K562 (cell line): ENCODE measurements around the gene ITSN2. TPM values are rescaled to one million over a fixed set of nuclear protein-coding genes. Genes with fewer than 3 reads are reported as not detected.
A peak's percentile ranks its signal among the peaks of the same experiment; 100 is the strongest.

ENCODE experiments used
- ARID1B ChIP-seq: fragments of 450-650 bp; IDR thresholded peaks from 2 replicates; pipeline ENCODE4 v1.6.1; 2016; ENCODE audit warnings: antibody characterized with exemption, mild to moderate bottlenecking, inconsistent platforms
- CBX3 ChIP-seq, 2 experiments: IDR thresholded peaks; 1 replicate in 1 of 2; 2 replicates in 1 of 2; pipeline ENCODE4 v1.6.1; 2012; ENCODE audit warnings: inconsistent platforms in 2 of 2, low read length in 2 of 2, borderline replicate concordance in 1 of 2, control low read depth in 1 of 2
- DPF2 ChIP-seq: fragments of 450-650 bp; IDR thresholded peaks from 2 replicates; pipeline ENCODE4 v1.6.1; 2016
- EP300 ChIP-seq: IDR thresholded peaks from 2 replicates; pipeline ENCODE4 v1.6.1; 2012; ENCODE audit warnings: low read length, improper control_type of control experiment
- JUND ChIP-seq, 2 experiments: IDR thresholded peaks; 2 replicates in 1 of 2; 3 replicates in 1 of 2; pipeline ENCODE4 v1.6.1; 2011; ENCODE audit warnings: borderline replicate concordance in 2 of 2, low read depth in 2 of 2, low read length in 2 of 2, improper control_type of control experiment in 1 of 2, missing biosample characterization in 1 of 2, missing genetic modification characterization in 1 of 2, missing genetic modification reagents in 1 of 2
- KLF16 ChIP-seq: IDR thresholded peaks from 2 replicates; pipeline ENCODE4 v1.6.1; 2016; ENCODE audit warnings: antibody characterized with exemption
- MEIS2 ChIP-seq: fragments of 450-650 bp; IDR thresholded peaks from 2 replicates; pipeline ENCODE4 v1.6.1; 2014; ENCODE audit warnings: mild to moderate bottlenecking; ENCODE audit not compliant: partially characterized antibody
- TEAD4 ChIP-seq, 2 experiments: sonication (generic) in 1 of 2; formaldehyde crosslinking in 1 of 2; IDR thresholded peaks; 2 replicates each; pipeline versions ENCODE4 v1.6.1 to v1.8.0; 2012 to 2022; ENCODE audit warnings: borderline replicate concordance in 1 of 2, inconsistent platforms in 1 of 2, low read length in 1 of 2, mild to moderate bottlenecking in 1 of 2, missing genetic modification reagents in 1 of 2
- polyA plus RNA-seq, 8 experiments: library from polyadenylated mRNA; depleted of rRNA in 4 of 8; stranded (reverse) in 5 of 8; unstranded in 3 of 8; fragments of >200 nt; fragmentation: Nextera tagmentation in 2 of 8; fragmentation: Illumina TruSeq in 1 of 8; extraction: Ambion mirVana in 2 of 8; extraction: Trizol in 1 of 8; gene quantifications; 2 replicates each; pipeline versions ENCODE4 v1.2.1 to v1.2.3, GENCODE V29; 2011 to 2014; ENCODE audit warnings: inconsistent platforms in 1 of 8, missing spikeins in 1 of 8
- total RNA-seq, 7 experiments: library from RNA; depleted of rRNA in 6 of 7; stranded (reverse); fragments of >200 nt in 6 of 7; fragmentation: Illumina TruSeq in 2 of 7; extraction: Trizol in 2 of 7; gene quantifications; 2 replicates each; pipeline versions ENCODE4 v1.2.1 to v1.2.3, GENCODE V29; 2011 to 2021; ENCODE audit warnings: low replicate concordance in 1 of 7
- TF ChIP-seq, protein P1 (sequence below), 2 experiments: fragments of 450-650 bp; conservative IDR thresholded peaks; 2 replicates each; pipeline ENCODE4 v1.6.1; 2017; ENCODE audit warnings: mild to moderate bottlenecking in 2 of 2, moderate library complexity in 2 of 2
- TF ChIP-seq, protein P2 (sequence below), 3 experiments: IDR thresholded peaks in 2 of 3; conservative IDR thresholded peaks in 1 of 3; 2 replicates each; pipeline ENCODE4 v1.5.1; 2011 to 2012; ENCODE audit warnings: low read length in 3 of 3, mild to moderate bottlenecking in 3 of 3, control low read depth in 2 of 3, improper control_type of control experiment in 1 of 3, inconsistent platforms in 1 of 3, low read depth in 1 of 3, mixed read lengths in 1 of 3, moderate library complexity in 1 of 3; ENCODE audit not compliant: insufficient read depth in 2 of 3
- TF ChIP-seq, protein P3 (sequence below): fragments of 450-650 bp; IDR thresholded peaks from 2 replicates; pipeline ENCODE4 v1.6.1; 2016; ENCODE audit warnings: low read depth, mild to moderate bottlenecking, moderate library complexity

Gene ITSN2
- total and polyA plus RNA-seq, 9 of the 15 experiments (the other 6 are each of a cell fraction or from before 2014, with no cell fraction given), result 6.6 to 19.9 (median 15.2) TPM

DNA sequence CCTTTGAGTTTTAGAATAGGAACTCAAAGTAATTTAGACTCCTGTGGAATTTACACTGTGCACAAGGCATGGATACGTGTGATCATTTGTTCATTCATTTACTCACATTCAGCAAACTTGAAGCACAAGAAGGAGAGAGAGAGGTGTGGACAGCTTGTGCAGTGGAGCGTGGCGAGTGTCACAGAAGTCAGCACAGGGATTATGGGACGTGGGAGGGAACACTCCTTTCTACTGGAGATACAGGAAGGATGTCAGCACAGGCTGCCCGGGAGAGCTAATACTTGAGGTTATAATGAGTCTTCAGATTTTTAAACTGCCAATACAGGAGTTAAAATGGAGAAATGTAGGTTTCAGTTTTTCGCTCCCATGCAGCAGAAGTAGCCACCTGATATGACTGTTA lies 178.5 kb downstream of the ITSN2 start (continued):
- TF ChIP-seq, protein P1, sequence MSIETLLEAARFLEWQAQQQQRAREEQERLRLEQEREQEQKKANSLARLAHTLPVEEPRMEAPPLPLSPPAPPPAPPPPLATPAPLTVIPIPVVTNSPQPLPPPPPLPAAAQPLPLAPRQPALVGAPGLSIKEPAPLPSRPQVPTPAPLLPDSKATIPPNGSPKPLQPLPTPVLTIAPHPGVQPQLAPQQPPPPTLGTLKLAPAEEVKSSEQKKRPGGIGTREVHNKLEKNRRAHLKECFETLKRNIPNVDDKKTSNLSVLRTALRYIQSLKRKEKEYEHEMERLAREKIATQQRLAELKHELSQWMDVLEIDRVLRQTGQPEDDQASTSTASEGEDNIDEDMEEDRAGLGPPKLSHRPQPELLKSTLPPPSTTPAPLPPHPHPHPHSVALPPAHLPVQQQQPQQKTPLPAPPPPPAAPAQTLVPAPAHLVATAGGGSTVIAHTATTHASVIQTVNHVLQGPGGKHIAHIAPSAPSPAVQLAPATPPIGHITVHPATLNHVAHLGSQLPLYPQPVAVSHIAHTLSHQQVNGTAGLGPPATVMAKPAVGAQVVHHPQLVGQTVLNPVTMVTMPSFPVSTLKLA (conservative IDR thresholded peaks at IDR 0.05), result 0 out of 4 replicates have a peak, but pooled peaks of 1 of the 2 experiments have one; percentile 16
- TF ChIP-seq, protein P2, sequence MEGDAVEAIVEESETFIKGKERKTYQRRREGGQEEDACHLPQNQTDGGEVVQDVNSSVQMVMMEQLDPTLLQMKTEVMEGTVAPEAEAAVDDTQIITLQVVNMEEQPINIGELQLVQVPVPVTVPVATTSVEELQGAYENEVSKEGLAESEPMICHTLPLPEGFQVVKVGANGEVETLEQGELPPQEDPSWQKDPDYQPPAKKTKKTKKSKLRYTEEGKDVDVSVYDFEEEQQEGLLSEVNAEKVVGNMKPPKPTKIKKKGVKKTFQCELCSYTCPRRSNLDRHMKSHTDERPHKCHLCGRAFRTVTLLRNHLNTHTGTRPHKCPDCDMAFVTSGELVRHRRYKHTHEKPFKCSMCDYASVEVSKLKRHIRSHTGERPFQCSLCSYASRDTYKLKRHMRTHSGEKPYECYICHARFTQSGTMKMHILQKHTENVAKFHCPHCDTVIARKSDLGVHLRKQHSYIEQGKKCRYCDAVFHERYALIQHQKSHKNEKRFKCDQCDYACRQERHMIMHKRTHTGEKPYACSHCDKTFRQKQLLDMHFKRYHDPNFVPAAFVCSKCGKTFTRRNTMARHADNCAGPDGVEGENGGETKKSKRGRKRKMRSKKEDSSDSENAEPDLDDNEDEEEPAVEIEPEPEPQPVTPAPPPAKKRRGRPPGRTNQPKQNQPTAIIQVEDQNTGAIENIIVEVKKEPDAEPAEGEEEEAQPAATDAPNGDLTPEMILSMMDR (IDR thresholded peaks at IDR 0.05 in 2 of 3, conservative IDR thresholded peaks at IDR 0.05 in 1 of 3; ENCODE audit: insufficient read depth in 2 of 3, low read depth in 1 of 3, low read length in 3 of 3), result no peak
- TF ChIP-seq MEIS2 (peak; percentile 92), JUND (IDR thresholded peaks at IDR 0.05; ENCODE audit: borderline replicate concordance, low read depth, low read length) (0 out of 2 replicates have a peak, but pooled peaks have one; percentile 29), JUND (tag; IDR thresholded peaks at IDR 0.05; ENCODE audit: borderline replicate concordance, low read depth, low read length) (no peak; the same call in 2 of the 3 replicates), EP300 (no peak), DPF2 (peak; percentile 64), ARID1B (peak; percentile 53), TEAD4 (IDR thresholded peaks at IDR 0.05; ENCODE audit: low read length) (peak; percentile 33; the same call in 1 of the 2 replicates), TEAD4 (CRISPR knock-in tag; IDR thresholded peaks at IDR 0.05; ENCODE audit: borderline replicate concordance) (no peak), CBX3 (IDR thresholded peaks at IDR 0.05; ENCODE audit: borderline replicate concordance in 1 of 2, low read length in 2 of 2) (no peak), KLF16 (peak; percentile 41; the same call in 1 of the 2 replicates)
- TF ChIP-seq, protein P3, sequence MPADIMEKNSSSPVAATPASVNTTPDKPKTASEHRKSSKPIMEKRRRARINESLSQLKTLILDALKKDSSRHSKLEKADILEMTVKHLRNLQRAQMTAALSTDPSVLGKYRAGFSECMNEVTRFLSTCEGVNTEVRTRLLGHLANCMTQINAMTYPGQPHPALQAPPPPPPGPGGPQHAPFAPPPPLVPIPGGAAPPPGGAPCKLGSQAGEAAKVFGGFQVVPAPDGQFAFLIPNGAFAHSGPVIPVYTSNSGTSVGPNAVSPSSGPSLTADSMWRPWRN, result peak; percentile 95
- TF ChIP-seq, all 486 proteins: peak for 25
